GM12892 (cell line): ENCODE measurements around the gene PSMB10.
"Not testable (repeated sequence)": the region's sequence is repeated elsewhere in the genome, so short reads cannot be mapped to it uniquely, and the experiment has no call there.

ENCODE experiments used
- DNase-seq: peaks from one replicate; pipeline ENCODE4 v3.0.0; 2011; ENCODE audit not compliant: insufficient read length
- FAIRE-seq: peaks from 2 replicates; lab custom pipeline; 2011; peaks lifted over from hg19 to GRCh38; lab: Jason Lieb, UNC
- POLR2A ChIP-seq: IDR thresholded peaks from 2 replicates; pipeline ENCODE4 v1.6.1; 2011; ENCODE audit warnings: low read depth, low read length, control low read depth
- POLR2AphosphoS5 ChIP-seq: IDR thresholded peaks from 2 replicates; pipeline ENCODE4 v1.6.1; 2011; ENCODE audit warnings: low read depth, low read length, control low read depth
- TAF1 ChIP-seq: IDR thresholded peaks from 2 replicates; pipeline ENCODE4 v1.6.1; 2011; ENCODE audit warnings: low read depth, mild to moderate bottlenecking, control low read depth, low read length, borderline replicate concordance

Gene PSMB10

DNA sequence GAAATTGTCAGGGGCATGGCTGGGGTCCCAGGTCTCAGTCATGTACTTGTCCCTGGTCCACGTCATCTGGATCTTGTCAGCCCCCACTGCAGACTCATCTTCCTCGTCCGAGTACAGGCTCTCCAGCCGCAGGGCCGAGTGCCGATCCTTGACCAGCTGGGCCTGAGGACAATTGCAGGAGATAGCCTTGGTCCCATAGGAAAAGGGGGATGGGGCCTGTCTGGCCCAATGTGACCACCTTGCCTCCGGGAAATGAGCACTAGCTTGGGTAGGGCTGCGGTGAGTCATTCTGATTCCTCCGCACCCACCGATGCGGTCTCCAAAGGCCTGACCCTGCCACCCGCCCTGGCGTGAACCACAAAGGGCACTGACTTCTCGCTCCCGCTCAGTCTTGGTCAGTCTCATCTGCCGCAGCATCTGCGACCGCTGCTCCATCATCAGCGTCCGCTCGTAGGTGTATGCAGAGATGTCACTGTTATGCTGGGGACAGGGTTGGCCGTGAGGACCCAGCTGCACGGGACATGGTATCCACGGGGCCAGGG lies 8.8 kb upstream of the PSMB10 start:
- no peak for DNase-seq
- TF ChIP-seq POLR2A (no peak), TAF1 (no peak), POLR2AphosphoS5 (no peak)

DNA sequence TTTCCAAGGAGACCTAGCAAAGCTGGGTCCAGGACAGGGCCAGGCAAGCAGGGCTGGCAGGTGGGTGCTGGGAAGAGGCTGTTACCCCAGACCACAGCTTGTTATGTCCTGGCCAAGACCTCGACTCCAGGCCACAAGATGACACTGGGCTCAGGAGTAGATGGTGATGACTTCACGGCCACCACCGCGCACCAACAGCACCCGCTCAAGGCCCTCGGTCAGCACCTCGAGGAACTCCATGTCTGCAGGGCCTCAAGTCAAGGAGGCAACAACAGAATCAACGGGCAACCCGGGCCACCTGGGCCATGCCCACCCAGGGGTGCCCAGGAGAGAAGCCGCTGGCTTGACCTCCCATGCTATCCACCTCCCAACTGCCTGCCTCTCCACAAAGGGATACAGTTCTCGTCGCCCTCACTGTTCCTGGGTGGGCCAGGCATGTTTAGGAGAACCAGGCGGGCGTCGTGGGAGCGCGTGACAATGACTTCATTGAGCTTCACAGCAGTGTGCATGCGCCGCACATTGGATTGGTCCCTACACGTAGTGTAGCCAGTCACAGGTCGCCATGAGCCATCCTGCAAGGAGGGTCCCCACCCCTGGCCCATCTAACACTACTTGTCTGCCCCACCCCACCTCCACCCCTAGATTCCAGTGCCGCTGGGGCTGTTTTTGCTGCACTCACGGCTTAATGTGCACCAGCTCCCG lies 8.2 kb upstream of the PSMB10 start:
- DNase-seq (no peak), FAIRE-seq (no peak)
- no peak for TF ChIP-seq POLR2AphosphoS5

More for the DNA sequence above, 8.8 kb upstream of the PSMB10 start:
- FAIRE-seq = no peak

DNA sequence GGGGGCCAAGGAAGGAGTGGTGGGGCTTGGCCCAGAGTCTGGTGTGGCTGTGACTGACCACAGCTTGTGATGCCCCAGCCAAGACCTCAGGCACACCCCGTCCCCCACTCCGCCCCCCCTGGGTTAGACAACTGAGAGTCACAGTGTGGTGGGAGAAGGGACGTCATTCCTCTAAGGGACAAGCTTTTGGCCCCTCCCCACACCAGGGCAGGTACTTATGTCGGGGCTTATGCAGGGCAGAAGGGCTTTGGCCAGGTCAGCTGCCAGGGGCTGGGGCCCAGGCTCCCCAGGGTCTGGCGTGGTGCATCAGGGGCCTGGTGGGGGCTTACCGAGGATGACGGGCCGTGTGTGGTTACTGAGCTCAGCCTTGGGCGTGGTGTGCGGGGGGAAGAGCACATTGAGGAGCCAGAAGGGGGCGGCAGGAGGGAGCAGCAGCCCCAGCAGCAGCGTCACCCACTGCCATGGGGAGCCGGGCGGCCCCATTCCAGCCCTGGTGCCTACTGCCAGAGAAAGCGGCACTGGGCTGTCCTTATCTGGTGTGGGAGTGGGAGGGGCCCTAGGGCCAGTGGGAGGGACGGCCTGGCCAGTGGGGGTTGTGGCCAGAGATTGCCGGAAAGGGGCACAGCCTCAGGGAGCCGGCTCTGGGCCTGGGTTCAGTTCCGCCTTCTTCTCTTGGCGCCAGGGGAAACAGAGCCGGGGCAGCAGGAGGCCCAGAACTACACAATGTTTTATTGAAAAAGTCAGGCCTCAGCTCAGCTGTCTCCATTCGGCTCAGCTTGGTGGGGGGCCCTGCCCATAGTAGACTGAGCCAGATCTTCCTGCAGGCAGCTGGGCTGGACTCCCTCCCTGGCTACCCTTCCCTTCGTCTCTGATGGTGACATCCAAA lies 7.2 kb upstream of the PSMB10 start, which contains the start of gene LCAT:
Gene LCAT, minus strand, starts transcription at position 502 of the 886 bp plus-strand sequence. Its CDS starts 19 bp downstream, at position 483.
- FAIRE-seq = no peak
- no peak for DNase-seq
- TF ChIP-seq TAF1 (no peak), POLR2A (no peak), POLR2AphosphoS5 (no peak)

DNA sequence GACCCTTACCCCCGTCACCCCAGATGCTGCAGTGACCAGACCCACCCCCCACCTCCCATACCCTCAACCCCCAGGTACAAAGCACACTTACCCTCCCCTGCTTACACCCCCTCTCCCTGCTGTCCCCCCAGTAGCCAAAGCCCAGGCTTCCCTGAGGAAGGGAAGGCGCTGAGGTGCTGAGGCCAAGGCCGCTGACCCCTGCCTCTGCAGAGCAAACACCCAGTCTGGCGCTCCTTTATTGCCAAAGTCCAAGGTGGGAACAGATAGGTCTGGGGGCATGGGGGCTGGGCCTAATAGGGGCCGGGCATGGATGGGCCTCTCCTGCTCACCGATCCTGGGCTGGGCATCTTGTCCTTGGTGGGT lies 6.6 kb upstream of the PSMB10 start:
- no peak for FAIRE-seq
- no peak for DNase-seq
- TF ChIP-seq POLR2AphosphoS5 (no peak), POLR2A (no peak)

DNA sequence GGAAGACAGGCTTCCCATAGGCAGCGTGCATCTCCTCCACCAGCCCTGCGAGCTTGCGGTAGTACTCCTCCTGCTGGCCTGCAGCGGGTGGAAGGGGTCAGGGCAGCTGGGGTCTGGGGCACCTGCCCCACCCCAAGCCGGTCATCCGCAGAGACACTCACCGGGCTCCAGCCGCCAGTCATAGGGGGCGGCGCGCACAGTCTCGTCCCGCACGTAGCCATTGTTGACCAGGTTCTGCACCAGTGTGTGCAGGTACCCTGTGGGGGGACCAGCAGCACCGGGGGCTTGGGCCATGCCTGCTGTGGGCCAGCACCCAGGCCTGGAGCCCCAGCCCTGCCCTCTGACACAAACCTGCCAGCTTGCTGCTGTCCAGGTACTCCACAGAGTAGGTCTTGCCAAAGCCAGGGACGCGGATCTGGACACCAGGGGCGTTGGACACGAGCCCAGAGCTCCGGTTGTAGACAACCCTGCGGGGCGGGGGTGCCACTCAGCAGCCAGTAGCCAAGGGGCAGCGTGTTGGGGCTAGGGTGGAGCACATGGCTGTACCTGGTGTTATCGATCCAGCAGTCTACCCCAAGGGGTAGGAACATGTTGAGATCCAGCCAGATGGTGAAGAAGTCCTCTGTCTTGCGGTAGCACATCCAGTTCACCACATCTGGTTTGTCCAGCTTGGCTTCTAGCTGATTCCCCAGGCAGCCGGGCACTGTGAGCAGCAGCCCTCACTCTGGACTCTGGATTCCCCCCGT lies 6.0 kb upstream of the PSMB10 start:
- no peak for DNase-seq
- no peak for TF ChIP-seq POLR2AphosphoS5
- no peak for TF ChIP-seq POLR2A
- no peak for TF ChIP-seq TAF1
- no peak for FAIRE-seq

DNA sequence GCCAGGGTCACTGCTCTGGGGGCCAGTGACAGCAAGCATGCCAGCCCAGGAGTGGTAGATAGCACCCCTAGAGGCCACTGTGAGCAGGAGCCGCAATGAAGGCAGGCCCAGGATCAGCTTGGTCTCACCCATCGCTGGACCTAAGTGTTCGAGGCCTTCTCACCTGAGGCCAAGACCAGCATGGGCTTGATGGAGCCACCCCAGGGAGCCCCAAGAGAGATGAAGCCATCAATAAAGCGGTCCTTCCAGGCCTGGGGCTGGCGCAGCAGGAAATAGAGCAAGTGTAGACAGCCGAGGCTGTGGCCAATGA lies 5.5 kb upstream of the PSMB10 start:
- DNase-seq = peak; percentile 72
- peak; percentile 92 for FAIRE-seq
- no peak for TF ChIP-seq POLR2A
- TF ChIP-seq POLR2AphosphoS5 = no peak
- no peak for TF ChIP-seq TAF1

DNA sequence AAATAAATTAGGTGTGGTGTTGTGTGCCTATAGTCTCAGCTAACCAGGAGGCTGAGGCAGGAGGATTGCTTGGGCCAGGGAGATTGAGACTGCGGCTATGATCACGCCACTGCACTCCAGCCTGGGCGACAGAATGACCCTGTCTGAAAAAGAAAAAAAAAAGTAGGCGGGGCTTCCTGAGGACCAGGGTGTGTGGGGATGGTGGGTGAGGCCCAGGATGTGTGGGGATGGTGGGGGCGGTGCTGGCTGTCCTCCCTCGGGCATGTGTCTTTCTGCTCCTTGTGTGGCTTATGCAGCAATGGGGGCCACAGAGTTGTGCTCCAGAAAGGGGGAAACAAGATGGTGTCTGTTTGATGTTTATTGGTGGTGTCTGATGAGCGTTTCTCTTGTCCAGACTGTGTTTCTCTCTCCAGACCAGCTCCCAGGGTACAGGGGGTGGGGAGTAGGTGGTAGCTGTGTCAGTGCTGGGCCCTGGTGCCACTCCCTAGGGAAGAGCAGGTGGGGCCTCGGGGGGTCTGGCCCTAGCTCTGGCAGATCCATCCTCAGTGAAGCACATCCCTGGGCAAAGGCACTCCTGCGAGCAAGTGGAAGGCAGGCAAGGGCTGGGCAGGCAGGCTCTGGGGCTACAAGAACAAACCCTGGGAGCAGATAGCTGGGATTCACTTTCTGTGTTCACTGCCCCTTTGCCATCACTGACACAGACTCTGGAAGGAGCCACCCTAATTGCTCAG lies 5.0 kb upstream of the PSMB10 start:
- DNase-seq (no peak), FAIRE-seq (no peak)
- TF ChIP-seq TAF1 = no peak
- no peak for TF ChIP-seq POLR2A
- no peak for TF ChIP-seq POLR2AphosphoS5

DNA sequence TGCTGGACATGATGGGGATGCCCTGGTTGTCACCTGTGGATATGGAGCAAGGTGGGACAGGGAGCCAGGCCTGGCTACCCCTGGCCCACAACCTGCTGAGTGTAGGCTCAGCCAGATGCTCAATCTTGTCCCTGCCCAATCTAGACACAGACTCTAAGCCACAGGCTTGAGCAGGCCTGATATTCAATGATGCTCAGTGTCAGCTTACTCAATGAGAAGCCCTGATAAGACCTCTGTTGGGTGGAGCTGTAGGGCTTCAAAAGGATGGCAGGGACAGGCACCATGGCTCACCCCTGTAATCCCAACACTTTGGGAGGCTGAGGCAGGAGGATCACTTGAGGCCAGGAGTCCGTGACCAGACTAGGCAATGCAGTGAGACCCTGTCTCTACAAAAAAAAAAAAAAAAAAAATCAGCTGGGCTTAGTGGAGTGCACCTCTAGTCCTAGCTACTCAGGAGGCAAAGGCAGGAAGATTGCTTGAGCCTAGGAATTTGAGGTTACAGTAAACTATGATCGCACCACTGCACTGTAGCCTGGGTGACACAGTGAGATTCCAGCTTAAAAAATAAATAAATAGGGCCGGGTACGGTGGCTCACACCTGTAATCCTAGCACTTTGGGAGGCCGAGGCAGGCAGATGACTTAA lies 3.9 kb upstream of the PSMB10 start:
- FAIRE-seq (no peak), DNase-seq (no peak)
- TF ChIP-seq TAF1 (no peak), POLR2AphosphoS5 (no peak), POLR2A (no peak)

DNA sequence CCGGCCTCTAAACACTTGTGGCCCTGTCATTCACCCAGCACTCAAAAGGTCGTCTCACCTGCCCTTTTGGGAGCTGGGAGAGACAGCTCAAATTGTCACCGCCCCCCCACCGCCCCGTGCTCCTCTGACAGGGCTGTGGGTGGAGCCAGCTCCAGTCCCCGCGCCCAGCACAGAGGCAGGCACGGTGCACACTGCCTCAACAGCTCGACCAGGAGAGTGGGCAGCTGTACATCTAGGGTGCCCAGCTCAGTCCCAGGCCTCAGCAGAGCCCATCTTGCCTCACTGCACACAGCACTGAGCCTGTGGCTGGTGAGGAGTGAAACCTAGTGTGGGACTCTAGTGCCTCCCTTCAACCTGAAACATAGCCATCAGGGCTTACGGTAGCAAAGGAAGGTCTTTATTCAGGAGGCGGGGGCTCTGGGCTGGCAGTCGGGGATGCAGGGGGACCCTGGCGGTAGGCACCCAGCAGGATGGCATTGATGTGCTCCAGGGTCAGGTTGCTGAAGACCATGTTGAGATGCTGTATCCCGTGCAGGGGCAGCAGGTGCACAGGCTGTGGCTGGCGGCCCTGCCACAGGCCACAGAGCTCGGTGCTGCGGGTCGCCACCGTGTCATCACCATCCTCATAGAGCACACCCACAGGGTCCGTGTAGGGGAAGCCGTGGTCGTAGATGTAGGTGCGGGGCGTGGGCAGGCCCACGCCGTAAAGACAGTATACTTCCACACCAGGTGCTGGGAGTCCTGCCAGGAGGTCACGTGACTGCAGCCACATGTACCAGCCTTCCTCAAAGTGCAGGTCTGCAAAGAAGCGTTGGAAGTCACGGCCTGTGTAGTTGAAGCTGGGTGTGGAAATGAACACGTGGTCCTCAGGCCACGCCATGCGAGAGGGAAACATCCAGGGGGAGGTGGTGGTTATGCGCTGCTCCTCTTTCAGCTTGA lies 3.1 kb upstream of the PSMB10 start:
- FAIRE-seq = no peak
- TF ChIP-seq TAF1 (no peak), POLR2A (no peak), POLR2AphosphoS5 (no peak)
- DNase-seq = no peak

DNA sequence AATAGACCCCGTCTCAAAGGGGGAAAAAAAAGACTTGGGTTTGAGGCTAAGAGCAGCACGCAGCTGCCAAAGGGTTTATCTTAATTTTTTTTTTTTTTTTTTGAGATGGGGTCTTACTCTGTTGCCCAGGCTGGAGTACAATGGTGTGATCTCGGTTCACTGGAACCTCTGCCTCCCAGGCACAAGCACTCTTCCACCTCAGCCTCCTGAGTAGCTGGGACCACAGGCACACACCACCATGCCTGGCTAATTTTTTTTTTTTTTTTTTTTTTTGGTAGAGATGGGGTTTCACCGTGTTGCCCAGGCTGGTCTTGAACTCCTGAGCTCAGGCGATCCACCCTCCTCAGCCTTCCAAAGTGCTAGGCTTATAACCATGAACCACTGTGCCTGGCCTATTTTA lies 1.1 kb upstream of the PSMB10 start:
- not testable (repeated sequence) for DNase-seq, FAIRE-seq
